GM11168 (cell line): ENCODE measurements around the gene SEC14L1.
"Not testable (repeated sequence)": the region's sequence is repeated elsewhere in the genome, so short reads cannot be mapped to it uniquely, and the experiment has no call there.

Experiments used
- in situ Hi-C: fragments of 300-500 bp; cut with MboI; formaldehyde crosslinking; loops from one replicate; pipeline ENCODE4 v1.12.0; 2022; ENCODE audit warnings: low sequenced_read_pairs; ENCODE audit not compliant: unreplicated experiment

SEC14L1 gene

GRCh38 chr17:77140878-77141767 lies at the start of gene SEC14L1:
TSS of gene SEC14L1 (plus strand) at chr17:77140969. CDS start at chr17:77143597, 2,628 bp downstream.
- in situ Hi-C loops: no loop called here

DNA sequence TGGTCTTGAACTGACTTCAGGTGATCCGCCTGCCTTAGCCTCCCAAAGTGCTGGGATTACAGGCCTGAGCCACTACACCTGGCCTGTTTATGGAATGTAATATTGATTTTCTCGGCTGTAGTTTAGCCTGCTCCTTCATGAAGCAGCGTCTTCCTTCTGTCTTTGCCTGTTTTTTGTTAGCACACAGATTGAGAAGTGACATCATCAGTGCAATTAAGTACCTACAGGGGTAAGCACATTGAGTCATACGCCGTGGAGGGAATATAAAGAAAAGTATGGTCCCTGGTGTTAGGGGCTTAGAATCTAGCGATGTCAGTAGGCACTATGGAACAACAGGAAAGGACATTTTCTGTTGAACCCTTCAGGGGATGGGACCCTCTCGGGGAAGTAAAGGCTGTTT lies 48.7 kb upstream of the SEC14L1 start:
- in situ Hi-C loops: no loop called here

DNA sequence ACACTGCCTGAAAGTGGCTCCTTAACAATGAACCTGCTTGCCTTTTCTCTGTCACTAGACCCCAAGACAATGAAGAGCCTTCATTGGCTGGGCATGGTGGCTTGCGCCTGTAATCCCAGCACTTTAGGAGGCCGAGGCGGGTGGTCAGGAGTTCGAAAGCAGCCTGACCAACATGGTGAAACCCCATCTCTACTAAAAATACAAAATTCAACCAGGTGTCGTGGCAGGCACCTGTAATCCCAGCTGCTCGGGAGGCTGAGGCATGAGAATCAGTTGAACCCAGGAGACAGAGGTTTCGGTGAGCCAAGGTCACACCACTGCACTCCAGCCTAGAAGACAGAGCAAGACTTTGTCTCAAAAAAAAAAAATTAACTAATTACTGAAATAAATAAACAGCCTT lies 45.3 kb upstream of the SEC14L1 start:
- in situ Hi-C loops: no loop called here

DNA sequence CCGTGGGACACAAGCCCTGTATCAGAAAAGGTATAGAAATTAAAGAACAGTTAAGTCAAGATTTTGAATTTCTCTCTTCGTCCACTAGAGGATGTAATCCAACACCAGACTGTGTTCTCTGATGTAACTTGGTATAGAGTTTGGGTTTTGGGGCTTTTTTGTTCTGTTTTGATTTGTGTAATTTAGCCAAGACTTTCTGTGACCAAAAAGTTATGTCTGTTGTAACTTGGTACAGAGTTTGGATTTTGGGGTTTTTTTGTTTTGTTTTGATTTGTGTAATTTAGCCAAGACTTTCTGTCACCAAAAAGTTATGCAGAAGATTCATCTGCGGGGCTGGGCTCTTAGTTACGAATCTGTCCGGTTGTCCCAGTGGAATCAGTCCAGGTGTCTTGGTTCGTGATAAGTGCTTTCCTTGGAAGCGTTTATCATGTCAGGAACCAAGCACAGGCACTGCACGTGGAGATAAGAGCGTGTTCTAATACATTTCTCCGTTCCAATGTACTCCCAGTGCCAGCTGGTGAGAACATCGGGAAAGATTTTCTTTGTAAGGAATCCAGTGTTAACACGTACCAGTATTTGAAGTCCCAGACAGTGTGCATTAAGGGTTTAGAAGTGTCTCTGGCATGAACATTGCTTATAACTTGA lies 44.1 kb upstream of the SEC14L1 start:
- in situ Hi-C loops: no loop called here

GRCh38 chr17:77097631-77098180 lies 43.1 kb upstream of the SEC14L1 start:
- in situ Hi-C loops: no loop called here

GRCh38 chr17:77098884-77099545 lies 41.8 kb upstream of the SEC14L1 start:
- in situ Hi-C loops: no loop called here

GRCh38 chr17:77099997-77100396 lies 40.8 kb upstream of the SEC14L1 start:
- in situ Hi-C loops: no loop called here

DNA sequence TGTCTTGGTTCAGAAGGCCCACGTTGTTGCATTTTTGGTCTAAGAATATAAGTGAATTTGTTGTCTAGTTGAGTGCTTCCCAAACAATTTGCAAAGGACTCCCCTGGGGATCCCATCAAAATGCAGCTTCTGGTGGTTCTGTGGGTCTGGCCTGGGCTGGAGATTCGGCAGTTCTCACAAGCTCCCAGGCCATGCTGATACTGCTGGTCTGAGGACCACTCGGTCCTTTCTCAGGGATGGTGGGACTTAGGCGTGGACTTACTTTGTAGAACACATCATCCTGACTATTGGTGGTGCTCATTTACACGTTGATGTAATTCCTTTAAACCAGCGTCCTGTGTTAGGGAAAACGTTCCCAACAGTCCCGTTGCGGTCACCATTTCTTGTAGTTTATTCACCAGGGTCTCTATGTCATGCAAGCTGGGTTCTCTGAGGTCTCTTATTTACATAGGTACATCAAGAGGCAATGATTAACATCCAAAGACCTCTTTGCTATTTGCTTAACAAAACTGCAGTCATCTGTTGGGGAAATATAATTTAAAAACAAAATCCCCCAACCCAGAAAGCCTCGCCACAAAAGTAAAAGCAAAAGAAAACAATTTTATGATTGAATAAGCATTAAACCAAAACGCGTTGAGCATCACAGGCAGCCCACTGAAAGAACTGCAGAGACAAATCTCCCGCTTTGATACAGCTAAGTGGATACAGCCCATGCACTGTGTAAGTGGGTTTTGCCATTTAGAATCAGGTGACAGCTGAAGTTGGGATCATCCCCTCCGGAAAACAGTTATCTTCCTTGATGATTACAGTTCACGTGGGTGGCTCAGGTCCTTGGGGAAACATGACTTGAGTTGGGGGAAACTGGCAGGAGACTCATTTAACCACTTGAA lies 39.0 kb upstream of the SEC14L1 start:
- in situ Hi-C loops: no loop called here

DNA sequence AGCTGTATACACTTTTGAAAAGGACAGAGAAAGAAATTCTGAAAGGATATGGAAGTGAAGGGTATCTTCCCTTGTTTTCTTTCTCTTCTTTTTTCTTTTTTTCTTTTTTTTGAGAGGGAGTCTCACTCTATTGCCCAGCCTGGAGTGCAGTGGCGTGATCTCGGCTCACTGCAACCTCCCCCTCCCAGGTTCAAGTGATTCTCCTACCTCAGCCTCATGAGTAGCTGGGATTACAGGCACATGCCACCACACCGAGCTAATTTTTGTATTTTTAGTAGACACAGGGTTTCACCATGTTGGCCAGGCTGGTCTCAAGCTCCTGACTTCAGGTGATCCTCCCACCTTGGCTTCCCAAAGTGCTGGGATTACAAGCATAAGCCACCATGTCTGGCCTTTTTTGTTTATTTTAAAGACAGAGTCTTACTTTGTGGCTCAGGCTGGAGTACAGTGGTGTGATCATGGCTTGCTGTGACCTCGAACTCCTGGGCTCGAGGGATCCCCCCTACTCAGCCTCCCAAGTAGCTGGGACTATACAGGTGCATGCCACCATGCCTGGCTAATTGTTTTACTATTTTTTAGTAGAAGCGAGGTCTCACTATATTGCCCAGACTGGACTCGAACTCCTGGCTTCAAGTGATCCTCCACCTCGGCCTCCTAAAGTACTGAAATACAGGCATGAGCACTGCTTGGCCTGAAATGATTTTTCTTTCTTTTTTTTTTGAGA lies 38.2 kb upstream of the SEC14L1 start:
- in situ Hi-C loops: not testable (repeated sequence)

GRCh38 chr17:77105706-77106105 lies 35.1 kb upstream of the SEC14L1 start:
- in situ Hi-C loops: no loop called here

DNA sequence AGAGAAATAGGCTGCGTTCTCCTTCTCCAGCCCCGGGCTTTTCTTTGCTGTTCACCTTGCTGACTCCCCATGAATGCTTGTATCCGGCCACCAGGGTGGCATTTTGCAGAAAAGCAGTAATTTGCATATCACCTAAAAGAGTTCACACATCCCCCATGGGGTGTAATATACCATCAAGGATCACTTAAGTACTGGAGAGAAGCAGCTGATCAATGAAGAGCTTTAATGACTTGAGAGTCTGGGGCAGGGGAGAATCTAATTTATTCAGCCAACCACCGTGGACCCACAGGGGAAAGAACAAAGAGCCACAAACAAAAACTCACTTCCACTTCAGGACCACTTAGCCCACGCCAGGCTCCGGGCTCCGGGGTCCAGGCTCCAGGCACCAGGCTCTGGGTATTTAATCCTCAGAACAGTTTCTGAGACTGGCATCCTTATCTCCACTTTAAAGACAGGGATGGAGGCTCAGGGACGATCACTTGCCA lies 33.9 kb upstream of the SEC14L1 start:
- in situ Hi-C loops: no loop called here

GRCh38 chr17:77107506-77108433 lies 33.0 kb upstream of the SEC14L1 start:
- in situ Hi-C loops: no loop called here

- in situ Hi-C loops: no loop called here
Measured at GRCh38 chr17:77109159-77109759, 31.5 kb upstream of the SEC14L1 start.

GRCh38 chr17:77109764-77110359 lies 30.9 kb upstream of the SEC14L1 start:
- in situ Hi-C loops: no loop called here

GRCh38 chr17:77111165-77111933 lies 29.4 kb upstream of the SEC14L1 start:
- in situ Hi-C loops: not testable (repeated sequence)

DNA sequence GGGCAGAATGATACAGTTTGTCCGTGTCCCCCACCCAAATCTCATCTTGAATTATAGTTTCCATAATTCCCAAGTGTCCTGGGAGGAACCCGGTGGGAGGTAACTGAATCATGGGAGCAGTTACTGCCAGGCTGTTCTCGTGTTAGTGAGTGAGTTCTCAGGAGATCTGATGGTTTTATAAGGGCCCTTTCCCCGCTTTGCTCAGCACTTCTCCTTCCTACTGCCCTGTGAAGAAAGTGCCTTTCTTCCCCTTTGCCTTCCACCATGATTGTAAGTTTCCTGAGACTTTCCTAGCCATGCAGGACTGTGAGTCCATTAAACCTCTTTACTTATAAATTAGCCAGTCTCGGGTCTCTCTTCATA lies 28.9 kb upstream of the SEC14L1 start:
- in situ Hi-C loops: no loop called here

DNA sequence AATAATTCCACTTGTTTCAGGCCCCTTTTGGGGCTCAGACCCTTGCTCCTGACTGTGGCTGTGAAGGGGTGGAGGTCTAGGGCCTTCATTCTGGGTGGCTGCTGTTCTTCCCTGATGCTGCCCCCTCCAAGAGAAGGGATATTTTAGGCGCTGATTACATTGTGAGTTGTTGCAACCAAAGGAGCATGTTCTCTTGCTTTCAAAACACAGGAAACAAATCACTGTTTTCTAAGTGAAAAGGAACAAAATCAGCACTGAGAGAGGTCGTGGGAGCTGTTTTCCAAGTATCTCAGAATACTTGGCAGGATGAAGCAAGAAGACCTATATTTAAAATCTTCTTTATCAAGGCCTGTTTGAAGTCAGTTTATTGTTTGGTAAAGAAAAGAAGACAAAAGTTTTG lies 25.3 kb upstream of the SEC14L1 start:
- in situ Hi-C loops: no loop called here
